H7 (cell line): Measurements from ENCODE around the gene B9D1. TPM values are rescaled to one million over a fixed set of nuclear protein-coding genes. Genes with fewer than 3 reads are reported as not detected.

ENCODE experiments used
- DNase-seq: peaks from one replicate; pipeline ENCODE4 v3.0.0; 2012
- H3K27me3 ChIP-seq: 2 replicates; pipeline ENCODE4 v1.6.0; 2011; ENCODE audit warnings: mild to moderate bottlenecking, low read length; ENCODE audit not compliant: control insufficient read depth, insufficient read depth
- H3K36me3 ChIP-seq: replicated peaks from 2 replicates; pipeline ENCODE4 v1.5.1; 2011; ENCODE audit warnings: low read length; ENCODE audit not compliant: control insufficient read depth, insufficient read depth
- H3K4me3 ChIP-seq: 2 replicates; pipeline ENCODE4 v1.5.1; 2011; ENCODE audit warnings: low read depth, mild to moderate bottlenecking, control low read depth, low read length, moderate library complexity; ENCODE audit not compliant: insufficient read depth
- total RNA-seq: library from RNA; depleted of rRNA; stranded (reverse); fragments of >200 nt; shearing (Covaris generic); gene quantifications from 2 replicates; pipeline ENCODE4 v1.2.3, GENCODE V29; 2014

Gene B9D1
- total RNA-seq, 1 experiment from 2014 or later = 61.5 TPM

DNA sequence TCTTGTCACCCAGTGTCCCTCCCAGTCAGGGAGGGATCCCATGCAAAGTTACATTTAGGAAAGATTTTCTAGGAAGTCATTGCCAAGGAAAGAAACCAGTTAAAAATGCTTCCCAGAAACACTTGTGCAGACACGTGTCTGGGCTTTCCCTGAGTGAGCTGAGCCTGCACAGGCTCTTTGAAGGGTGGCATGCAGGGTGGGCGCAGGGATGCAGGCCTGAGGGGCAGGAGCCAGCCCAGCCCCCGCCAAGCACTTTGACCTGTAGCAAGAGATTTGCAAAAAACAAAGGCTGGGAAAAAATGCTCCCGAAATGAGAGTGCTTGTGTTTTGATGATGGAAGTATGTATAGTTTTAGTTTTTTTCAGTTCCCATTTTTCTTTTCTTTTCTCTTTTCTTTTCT lies 52.4 kb downstream of the B9D1 start:
- Histone ChIP-seq H3K4me3 (no peak overlapping the region), H3K36me3 (peaks cover 9% of the 10 kb centered on the region), H3K27me3 (no peaks in the 10 kb centered on the region)
- no peak for DNase-seq

DNA sequence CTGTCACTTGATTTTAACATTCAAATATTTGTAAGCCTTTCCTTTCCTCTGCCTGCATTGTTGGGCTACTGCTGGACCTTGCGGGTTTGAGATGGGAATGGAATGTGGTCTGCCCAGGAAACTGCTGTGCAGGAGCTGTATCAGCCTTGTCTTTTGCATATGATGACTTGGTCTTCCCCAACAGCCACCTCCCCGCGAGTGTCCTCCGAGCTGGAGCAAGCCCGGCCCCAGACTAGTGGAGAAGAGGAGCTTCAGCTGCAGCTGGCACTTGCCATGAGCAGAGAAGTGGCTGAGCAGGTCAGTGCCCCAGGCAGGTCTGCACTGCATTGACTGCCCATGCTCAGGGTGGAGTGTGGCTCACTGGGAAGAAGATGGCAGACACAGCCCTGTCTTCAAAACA lies 52.8 kb downstream of the B9D1 start:
- peaks cover 9% of the 10 kb centered on the region for H3K36me3 ChIP-seq
- no peak overlapping the region for H3K4me3 ChIP-seq
- no peak for DNase-seq
- no peaks in the 10 kb centered on the region for H3K27me3 ChIP-seq

DNA sequence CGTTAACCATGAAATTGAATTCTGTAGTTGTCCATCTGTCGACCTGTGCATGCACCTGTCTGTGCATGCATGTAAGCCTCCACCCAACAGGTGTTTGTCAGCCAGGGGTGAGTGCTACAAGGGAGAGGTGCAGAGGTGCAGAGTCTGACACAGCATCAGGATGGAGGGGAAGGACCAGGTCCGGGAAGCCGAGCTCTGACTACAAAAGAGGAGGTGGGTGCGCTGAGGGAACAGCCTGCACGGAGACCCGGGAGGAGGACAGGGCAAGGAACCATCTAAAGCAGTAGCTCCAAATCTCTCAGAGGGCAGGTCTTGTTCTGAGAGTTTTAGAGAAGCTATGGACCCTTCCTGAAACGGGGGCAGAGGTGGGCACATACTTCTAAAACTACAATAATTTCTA lies 54.1 kb downstream of the B9D1 start:
- DNase-seq = no peak
- peaks cover 12% of the 10 kb centered on the region for H3K36me3 ChIP-seq
- H3K27me3 ChIP-seq = no peaks in the 10 kb centered on the region
- H3K4me3 ChIP-seq = no peak overlapping the region

DNA sequence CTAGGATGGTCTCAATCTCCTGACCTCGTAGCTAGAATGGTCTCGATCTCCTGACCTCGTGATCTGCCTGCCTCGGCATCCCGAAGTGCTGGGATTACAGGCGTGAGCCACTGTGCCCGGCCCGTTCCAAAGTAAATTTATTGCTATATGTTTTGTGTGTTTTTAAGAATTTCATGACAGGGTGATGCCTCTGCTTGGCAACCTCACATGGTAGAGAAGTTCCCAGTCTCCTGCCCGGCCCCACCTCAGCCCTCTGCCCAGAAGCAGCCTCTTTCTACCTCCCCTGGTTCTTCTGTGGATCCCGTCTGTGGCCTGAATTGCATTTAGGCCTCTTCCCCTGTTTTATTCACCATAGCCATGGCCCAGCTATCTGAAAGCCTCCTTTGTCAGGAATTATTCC lies 55.0 kb downstream of the B9D1 start:
- DNase-seq = no peak
- H3K36me3 ChIP-seq = peaks cover 8% of the 10 kb centered on the region
- no peaks in the 10 kb centered on the region for H3K27me3 ChIP-seq
- H3K4me3 ChIP-seq = no peak overlapping the region

DNA sequence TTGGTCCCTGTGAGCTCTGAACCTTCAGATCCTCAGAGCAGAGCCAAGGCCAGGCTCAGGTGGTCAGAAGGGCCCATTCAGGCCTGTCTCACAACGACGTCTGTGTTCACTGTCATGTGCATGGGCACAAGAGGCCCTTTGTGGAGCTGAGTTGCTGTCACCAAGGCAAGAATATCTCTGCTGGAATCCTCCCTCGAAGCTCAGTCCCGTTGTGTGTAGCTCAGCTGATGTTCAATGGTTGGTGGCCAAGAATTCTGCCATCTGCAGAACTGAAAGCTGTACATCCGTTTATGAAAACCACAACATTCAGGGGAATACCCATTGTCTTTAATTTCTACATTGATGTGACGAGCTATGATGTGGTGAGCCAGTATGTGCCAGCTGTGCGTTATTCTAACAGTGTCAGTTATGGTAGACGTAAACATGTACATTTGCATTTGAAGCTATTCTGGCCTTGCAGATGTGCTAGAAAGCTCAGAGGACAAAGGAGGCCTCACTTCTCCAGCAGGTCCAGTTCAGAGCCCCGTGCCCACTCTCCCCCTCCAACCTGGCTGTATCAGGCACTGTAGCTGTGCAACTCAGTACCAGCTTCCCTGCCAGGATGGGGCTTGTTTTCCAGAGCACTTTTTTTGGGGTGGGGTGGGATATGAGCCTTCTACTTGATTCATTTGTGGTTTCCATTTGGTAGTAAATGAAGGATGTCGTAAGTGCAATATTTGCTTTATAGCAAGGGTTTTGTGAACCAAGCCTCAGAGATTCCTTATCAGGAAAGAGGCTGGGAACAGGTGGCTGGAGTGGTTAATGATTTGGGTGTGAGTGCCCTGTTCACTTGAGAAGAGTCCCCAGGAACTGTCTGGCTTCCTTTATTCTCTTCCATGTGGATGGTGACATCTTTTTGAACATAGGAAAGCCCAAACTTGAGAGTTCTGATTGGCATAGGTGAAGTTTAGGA lies 56.1 kb downstream of the B9D1 start:
- H3K4me3 ChIP-seq = no peak overlapping the region
- H3K27me3 ChIP-seq = no peaks in the 10 kb centered on the region
- DNase-seq = no peak
- peaks cover 5% of the 10 kb centered on the region for H3K36me3 ChIP-seq

DNA sequence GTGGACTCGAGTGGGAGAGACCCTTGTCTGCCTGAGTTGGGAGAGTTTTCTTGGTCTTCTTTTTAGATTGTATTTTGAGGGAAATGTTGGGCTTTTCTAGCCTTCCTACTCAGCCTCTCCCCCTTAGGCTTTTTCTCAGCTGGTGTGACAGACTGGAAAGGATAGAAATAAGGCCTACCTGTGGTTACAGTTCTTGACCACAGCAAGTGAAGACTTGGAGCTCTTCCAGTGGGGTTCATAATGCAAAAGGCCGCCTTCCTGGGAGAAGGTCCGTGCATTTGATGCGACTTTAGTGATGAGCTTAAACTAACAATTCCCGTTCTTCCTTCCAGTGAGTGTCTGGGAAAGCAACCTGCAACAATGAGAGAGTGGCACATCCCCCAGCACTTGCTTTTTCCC lies 56.8 kb downstream of the B9D1 start:
- Histone ChIP-seq H3K36me3 (peaks cover 5% of the 10 kb centered on the region), H3K4me3 (no peak overlapping the region), H3K27me3 (no peaks in the 10 kb centered on the region)
- no peak for DNase-seq

DNA sequence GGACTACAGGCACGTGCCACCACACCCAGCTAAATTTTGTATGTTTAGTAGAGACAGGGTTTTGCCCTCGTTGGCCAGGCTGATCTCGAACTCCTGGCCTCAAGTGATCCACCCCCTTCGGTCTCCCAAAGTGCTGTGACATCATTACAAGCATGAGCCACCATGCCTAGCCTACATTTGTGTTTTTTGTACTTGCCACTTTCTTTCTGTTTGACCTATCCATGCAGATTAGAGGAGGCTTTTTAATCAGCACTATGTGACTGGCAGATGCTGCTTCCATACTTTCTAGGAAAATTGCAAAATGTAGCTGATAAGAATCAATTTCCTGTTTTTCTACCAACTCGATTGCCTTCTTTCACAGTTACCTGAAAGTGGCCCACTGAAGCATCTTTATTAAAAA lies 57.3 kb downstream of the B9D1 start:
- no peak overlapping the region for H3K4me3 ChIP-seq
- no peaks in the 10 kb centered on the region for H3K27me3 ChIP-seq
- H3K36me3 ChIP-seq = peaks cover 5% of the 10 kb centered on the region
- no peak for DNase-seq

DNA sequence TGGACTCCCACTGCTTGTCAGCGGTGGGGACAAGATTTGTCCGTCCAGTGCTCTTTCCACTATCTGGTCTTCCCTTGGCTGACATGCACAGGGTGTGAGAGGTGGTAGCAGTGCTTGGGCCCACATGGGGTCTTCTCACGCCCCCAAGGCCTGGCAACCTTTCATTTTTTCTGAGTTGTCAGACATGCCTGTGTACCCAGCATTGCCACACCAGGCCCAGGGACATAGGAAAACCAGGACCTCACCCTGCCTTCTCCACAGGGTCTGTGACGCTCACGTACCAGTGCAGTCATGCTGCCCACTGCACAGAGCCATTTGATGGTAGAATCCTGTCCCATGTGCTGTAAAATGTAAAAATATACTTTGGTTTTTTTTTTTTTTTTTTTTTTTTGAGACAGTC lies 57.8 kb downstream of the B9D1 start:
- no peak for DNase-seq
- H3K36me3 ChIP-seq = peaks cover 3% of the 10 kb centered on the region
- H3K27me3 ChIP-seq = no peaks in the 10 kb centered on the region
- H3K4me3 ChIP-seq = no peak overlapping the region

DNA sequence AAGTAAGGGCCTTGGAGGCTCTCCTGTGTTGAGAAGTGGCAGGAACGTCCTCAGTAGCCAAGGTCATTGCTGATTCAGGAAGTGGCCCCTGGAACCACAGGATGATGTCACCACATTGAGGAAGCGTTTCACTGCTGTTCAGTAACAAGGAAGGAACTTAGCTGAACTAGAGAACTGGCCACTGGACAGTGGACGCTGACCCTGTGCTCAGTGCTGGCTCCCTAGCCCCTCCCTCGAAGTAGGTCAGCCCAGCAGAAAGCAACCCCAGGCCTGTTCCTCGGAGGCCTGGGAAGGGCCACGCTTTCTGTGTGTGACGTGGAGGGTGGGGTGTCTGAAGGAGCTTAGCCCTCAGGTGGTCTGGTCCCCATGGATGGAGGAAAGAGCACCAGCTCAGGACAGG lies 58.3 kb downstream of the B9D1 start:
- peaks cover 3% of the 10 kb centered on the region for H3K36me3 ChIP-seq
- H3K27me3 ChIP-seq = no peaks in the 10 kb centered on the region
- DNase-seq = no peak
- no peak overlapping the region for H3K4me3 ChIP-seq

DNA sequence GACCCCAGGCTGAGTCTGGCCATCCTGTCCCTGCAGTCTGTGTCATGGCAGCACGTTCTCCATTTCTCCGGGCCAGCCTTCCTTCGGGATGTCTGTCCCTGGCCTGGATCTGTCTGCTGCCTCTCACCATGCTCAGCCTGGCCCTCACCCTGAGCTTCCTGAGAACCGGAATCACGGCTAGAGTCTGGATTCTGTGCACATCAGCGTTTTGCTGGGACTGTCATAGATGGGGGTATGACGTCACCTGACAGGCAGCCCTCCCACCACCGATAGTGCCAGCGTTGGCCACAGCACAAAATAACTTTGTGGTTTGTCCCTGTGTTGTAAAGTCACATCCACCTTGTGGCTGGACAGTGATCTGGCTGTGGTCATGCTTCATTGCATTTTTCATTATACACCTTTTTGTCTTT lies 59.2 kb downstream of the B9D1 start:
- Histone ChIP-seq H3K4me3 (no peak overlapping the region), H3K36me3 (peaks cover 3% of the 10 kb centered on the region), H3K27me3 (no peaks in the 10 kb centered on the region)
- no peak for DNase-seq

DNA sequence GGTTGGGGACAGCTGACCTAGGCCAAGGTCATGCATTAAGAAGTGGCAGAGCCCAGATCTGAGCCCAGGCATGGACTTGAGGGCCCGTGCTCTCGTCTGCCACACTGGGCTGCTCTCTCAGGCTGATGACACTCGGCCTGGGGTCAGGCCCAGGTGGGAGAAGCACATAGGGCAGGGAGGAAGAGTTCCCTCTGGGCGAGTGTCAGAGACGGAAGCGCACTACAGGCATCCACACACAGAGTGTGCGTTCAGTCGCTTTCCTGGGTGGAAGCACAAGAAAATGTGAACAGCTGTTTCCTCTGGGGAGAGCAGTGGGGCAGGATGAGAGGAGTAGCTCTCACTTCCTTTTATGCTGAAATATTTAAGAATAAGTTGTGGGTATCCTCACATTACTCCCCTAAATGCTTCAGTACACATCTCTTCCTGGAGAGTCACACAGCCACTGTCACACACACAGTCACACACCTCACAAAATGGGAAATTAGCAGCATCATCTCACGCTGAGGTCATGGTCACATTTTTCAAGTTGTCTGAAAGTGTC lies 59.7 kb downstream of the B9D1 start:
- Histone ChIP-seq H3K4me3 (no peak overlapping the region), H3K27me3 (no peaks in the 10 kb centered on the region)

DNA sequence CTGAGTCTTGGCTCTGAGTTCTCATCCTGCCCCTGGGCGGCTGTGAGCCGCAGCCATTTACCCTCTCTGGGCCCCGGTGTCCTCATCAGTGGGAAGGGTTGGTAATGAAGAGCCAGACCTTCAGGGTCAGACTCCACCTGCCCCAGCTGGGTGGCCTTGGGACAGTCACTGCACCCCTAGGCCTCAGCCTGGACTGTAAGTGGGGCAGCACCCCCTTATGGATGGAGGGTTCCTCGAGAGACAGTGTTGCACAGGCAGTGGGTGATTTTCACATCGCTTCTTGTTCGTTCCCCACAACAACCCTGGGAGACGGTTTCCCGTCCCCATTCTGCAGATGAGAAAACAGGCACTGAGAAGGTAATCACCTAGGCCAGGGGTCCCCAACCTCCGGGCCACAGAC lies 60.5 kb downstream of the B9D1 start:
- peaks cover 3% of the 10 kb centered on the region for H3K36me3 ChIP-seq
- no peaks in the 10 kb centered on the region for H3K27me3 ChIP-seq
- no peak for DNase-seq
- H3K4me3 ChIP-seq = no peak overlapping the region

More for the DNA sequence above, 59.7 kb downstream of the B9D1 start:
- no peak for DNase-seq
- peaks cover 3% of the 10 kb centered on the region for H3K36me3 ChIP-seq

DNA sequence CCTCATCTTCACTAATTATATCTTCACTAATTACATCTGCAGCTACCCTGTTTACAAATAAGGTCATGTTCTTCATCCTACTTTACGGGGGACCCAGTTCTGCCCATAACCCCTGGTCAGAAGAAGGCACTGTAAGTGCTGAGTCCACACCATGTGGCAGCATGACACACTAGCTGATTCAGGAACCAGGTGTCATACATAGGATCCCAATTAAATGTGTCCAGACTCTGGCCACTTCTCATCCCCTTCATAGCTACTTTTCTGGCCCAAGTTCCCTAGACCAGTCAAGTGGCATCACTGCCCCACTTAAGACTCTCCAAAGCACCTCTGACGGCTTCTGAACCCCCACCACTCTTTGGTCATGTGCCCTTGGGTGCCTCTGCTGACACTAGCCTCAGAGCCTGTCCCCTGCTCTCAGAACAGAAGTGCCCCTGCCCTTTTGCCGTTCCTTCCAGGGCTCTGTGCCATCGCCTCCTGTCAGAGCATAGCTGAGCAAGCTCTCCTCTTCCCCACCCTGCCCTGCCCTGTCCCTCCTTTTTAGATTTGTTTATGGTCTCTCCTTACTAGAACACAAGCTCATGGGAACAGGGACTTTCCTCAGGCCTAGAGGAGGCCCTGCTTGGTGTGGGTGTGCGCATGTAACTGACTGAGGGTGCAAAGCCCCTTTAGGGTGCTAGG lies 61.1 kb downstream of the B9D1 start:
- no peak for DNase-seq
- Histone ChIP-seq H3K27me3 (no peaks in the 10 kb centered on the region), H3K36me3 (peaks cover 3% of the 10 kb centered on the region), H3K4me3 (no peak overlapping the region)

DNA sequence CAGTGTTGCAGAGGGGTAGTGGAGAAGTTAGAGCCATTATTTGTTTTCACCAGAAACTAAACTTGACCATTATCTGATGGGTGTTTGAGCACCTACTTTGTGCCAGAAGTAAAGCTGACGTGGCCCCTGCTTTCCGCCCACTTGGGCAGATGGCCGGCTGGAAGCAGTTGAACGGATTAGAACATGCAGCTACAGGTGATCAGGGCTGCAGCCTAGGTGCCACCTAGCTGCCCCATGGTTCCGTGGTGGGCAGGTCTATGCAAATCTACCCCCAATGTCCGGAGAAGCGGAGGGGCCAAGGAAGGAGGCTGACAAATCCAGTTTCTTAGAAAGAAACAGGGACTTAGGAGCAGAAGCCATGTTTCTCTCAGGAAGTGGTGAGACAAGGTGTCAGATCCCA lies 62.7 kb downstream of the B9D1 start:
- DNase-seq = no peak
- H3K27me3 ChIP-seq = no peaks in the 10 kb centered on the region
- H3K36me3 ChIP-seq = peaks cover 3% of the 10 kb centered on the region; the same call in 1 of the 2 replicates
- no peak overlapping the region for H3K4me3 ChIP-seq

DNA sequence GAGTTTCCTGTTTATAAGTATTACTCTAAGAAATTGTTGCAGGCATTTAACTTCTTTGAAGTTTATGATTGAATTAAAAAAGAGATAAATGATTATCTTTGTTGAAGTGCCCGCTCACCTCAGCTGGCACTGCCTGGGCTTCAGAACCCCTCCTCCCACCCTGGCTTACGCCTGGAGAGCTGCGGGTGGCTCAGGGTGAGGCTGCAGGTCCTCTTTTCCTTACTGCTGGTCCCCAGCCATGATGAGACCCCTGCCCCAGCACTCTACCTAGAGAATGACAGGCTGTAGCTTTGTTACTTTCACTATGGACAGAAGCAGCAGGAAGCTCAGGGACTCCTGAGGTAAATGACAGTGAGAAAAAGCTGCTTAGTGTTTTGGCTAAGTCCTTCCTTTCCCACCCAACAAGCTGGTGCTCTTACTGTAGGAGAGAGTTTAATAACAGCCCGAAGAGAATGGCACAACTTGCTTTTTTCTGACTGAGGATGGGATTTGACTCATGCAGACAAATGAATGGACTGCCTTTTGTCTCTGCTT lies 63.2 kb downstream of the B9D1 start:
- H3K36me3 ChIP-seq = no peaks in the 10 kb centered on the region; the same call in 1 of the 2 replicates
- H3K4me3 ChIP-seq = no peak overlapping the region
- no peak for DNase-seq
- no peaks in the 10 kb centered on the region for H3K27me3 ChIP-seq
